K562 (cell line): ENCODE results near the gene FGFBP3. TPM values are rescaled to one million over a fixed set of nuclear protein-coding genes. Genes with fewer than 3 reads are reported as not detected.

ENCODE experiments used
- ATAC-seq: fragments of 200-7000 bp; cut with Tn5 transposase; 3 replicates; pipeline ENCODE4 v1.9.1; 2020; ENCODE audit warnings: moderate library complexity
- BruUV-seq: library from RNA; stranded (reverse); fragments of 400-500 nt; replicated peaks from 2 replicates; lab custom pipeline; 2021; lab: Mats Ljungman, UMichigan
- CTCF ChIA-PET: fragments of 300-600 bp; formaldehyde crosslinking; extraction: SDS; loops from one replicate; lab custom pipeline; 2021; ENCODE audit warnings: low intra/inter-chr PET ratio; lab: Yijun Ruan, JAX
- POLR2A ChIA-PET: fragments of 300-600, 350-650 bp; sonication (Branson Sonifier 250); formaldehyde crosslinking; extraction: SDS; loops from one replicate; lab custom pipeline; 2021; ENCODE audit warnings: antibody characterized with exemption, inconsistent platforms; lab: Yijun Ruan, JAX
- DNase-seq, 4 experiments: peaks; one replicate each; pipeline versions ENCODE4 v3.0.0 to v3.0.0-alpha.2; 2011 to 2018; ENCODE audit warnings: low spot score in 3 of 4, mixed read lengths in 3 of 4; ENCODE audit errors: extremely low read depth in 1 of 4
- FAIRE-seq: peaks from 2 replicates; lab custom pipeline; 2011; peaks lifted over from hg19 to GRCh38; lab: Jason Lieb, UNC
- H2AFZ ChIP-seq: 2 replicates; pipeline ENCODE4 v1.6.0; 2011; ENCODE audit warnings: low read depth, low read length, control low read depth, inconsistent platforms
- H3K27ac ChIP-seq: fragments of 200-600 bp; 3 replicates; pipeline ENCODE4 v1.8.0; 2011; ENCODE audit warnings: low read depth, mild to moderate bottlenecking, control low read depth, inconsistent platforms, low read length, moderate library complexity, mixed read lengths; ENCODE audit errors: extremely low read depth
- H3K27me3 ChIP-seq, 2 experiments: fragments of 300-600 bp in 1 of 2; 2 replicates in 1 of 2; 3 replicates in 1 of 2; pipeline versions ENCODE4 v1.6.0 to v1.8.0; 2011; ENCODE audit warnings: inconsistent platforms in 2 of 2, low read length in 2 of 2, mild to moderate bottlenecking in 1 of 2, mixed read lengths in 1 of 2, moderate library complexity in 1 of 2; ENCODE audit not compliant: control insufficient read depth in 2 of 2, insufficient read depth in 2 of 2
- H3K36me3 ChIP-seq: fragments of 300-600 bp; 3 replicates; pipeline ENCODE4 v1.8.0; 2011; ENCODE audit warnings: mild to moderate bottlenecking, low read length, inconsistent platforms; ENCODE audit not compliant: control insufficient read depth, insufficient read depth
- H3K4me1 ChIP-seq, 2 experiments: fragments of 200-600 bp in 1 of 2; replicated peaks in 1 of 2; 2 replicates in 1 of 2; 3 replicates in 1 of 2; pipeline versions ENCODE4 v1.5.1 to v1.8.0; 2011; ENCODE audit warnings: inconsistent platforms in 2 of 2, low read length in 2 of 2, mild to moderate bottlenecking in 1 of 2, mixed read lengths in 1 of 2, moderate library complexity in 1 of 2; ENCODE audit not compliant: control insufficient read depth in 2 of 2, insufficient read depth in 2 of 2
- H3K4me2 ChIP-seq: 2 replicates; pipeline ENCODE4 v1.6.1; 2011; ENCODE audit warnings: low read length, control low read depth, inconsistent platforms, mixed read lengths; ENCODE audit not compliant: insufficient read depth
- H3K4me3 ChIP-seq: fragments of 200-600 bp; sonication (generic), shearing (Covaris generic); 2 replicates; pipeline ENCODE4 v1.5.1; 2016; ENCODE audit warnings: control low read depth, inconsistent platforms
- H3K79me2 ChIP-seq: fragments of 200-600 bp; 3 replicates; pipeline ENCODE4 v1.8.0; 2011; ENCODE audit warnings: low read length, inconsistent platforms; ENCODE audit not compliant: control insufficient read depth, insufficient read depth
- H3K9ac ChIP-seq, 2 experiments: 2 replicates each; pipeline versions ENCODE4 v1.6.0 to v1.6.1; 2011; ENCODE audit warnings: low read depth in 2 of 2, low read length in 2 of 2, control low read depth in 1 of 2, inconsistent platforms in 1 of 2, mild to moderate bottlenecking in 1 of 2, mixed read lengths in 1 of 2; ENCODE audit not compliant: insufficient read depth in 1 of 2
- H3K9me1 ChIP-seq: one replicate; pipeline ENCODE4 v1.6.0; 2011; ENCODE audit warnings: inconsistent platforms, mild to moderate bottlenecking, low read length, moderate library complexity; ENCODE audit not compliant: control insufficient read depth, insufficient read depth
- H3K9me3 ChIP-seq: replicated peaks from 2 replicates; pipeline ENCODE4 v1.5.1; 2011; ENCODE audit warnings: low read depth, low read length, inconsistent platforms; ENCODE audit not compliant: control insufficient read depth, insufficient read depth
- H4K20me1 ChIP-seq: replicated peaks from 2 replicates; pipeline ENCODE4 v1.6.1; 2011; ENCODE audit warnings: low read length, inconsistent platforms, mixed read lengths; ENCODE audit not compliant: control insufficient read depth, insufficient read depth
- CHD1 ChIP-seq: fragments of 200-600 bp; sonication (generic); IDR thresholded peaks from one replicate; pipeline ENCODE4 v1.6.1; 2012; ENCODE audit warnings: mild to moderate bottlenecking, moderate library complexity, low read length, inconsistent platforms
- DDX20 ChIP-seq: fragments of 450-650 bp; IDR thresholded peaks from 2 replicates; pipeline ENCODE4 v1.6.1; 2016; ENCODE audit warnings: missing genetic modification characterization, low read depth, mild to moderate bottlenecking, missing compliant biosample characterization, moderate library complexity
- KHSRP ChIP-seq: fragments of 450-650 bp; IDR thresholded peaks from 2 replicates; pipeline ENCODE4 v1.6.1; 2017
- LARP7 ChIP-seq: fragments of 450-650 bp; IDR thresholded peaks from 2 replicates; pipeline ENCODE4 v1.6.1; 2016
- NFE2L1 ChIP-seq: fragments of 450-650 bp; IDR thresholded peaks from 2 replicates; pipeline ENCODE4 v1.6.1; 2016; ENCODE audit warnings: missing genetic modification characterization, low read depth, mild to moderate bottlenecking, missing compliant biosample characterization, moderate library complexity, borderline replicate concordance
- PRMT5 ChIP-seq: sonication (generic); formaldehyde crosslinking; IDR thresholded peaks from 2 replicates; pipeline ENCODE4 v1.5.0; 2020; ENCODE audit warnings: missing genetic modification reagents
- RBBP5 ChIP-seq: fragments of 200-600 bp; sonication (generic); IDR thresholded peaks from 2 replicates; pipeline ENCODE4 v1.6.1; 2012; ENCODE audit warnings: borderline replicate concordance, mild to moderate bottlenecking, low read length, control low read depth, inconsistent platforms; ENCODE audit not compliant: insufficient read depth, poor library complexity, severe bottlenecking
- TCFL5 ChIP-seq: fragments of 250-450 bp; sonication (Bioruptor Pico); conservative IDR thresholded peaks from 2 replicates; pipeline ENCODE4 v1.6.1; 2021; ENCODE audit warnings: mild to moderate bottlenecking, moderate library complexity, matching md5 sums
- WGBS: fragments of 100-300 bp; shearing (Covaris generic); methylation state at CpG from one replicate; pipeline ENCODE4 v1.1.6; 2016; ENCODE audit warnings: low coverage, mixed read lengths; ENCODE audit not compliant: insufficient coverage; ENCODE audit errors: missing lambda C conversion rate; 5-methylcytosine and 5-hydroxymethylcytosine counted together
- in situ Hi-C: fragments of 300-500 bp; cut with MboI; formaldehyde crosslinking; loops from 4 replicates; pipeline ENCODE4 v1.15.0; 2018; ENCODE audit warnings: inconsistent platforms, mixed read lengths
- intact Hi-C: fragments of 100-400 bp; cut with micrococcal nuclease; formaldehyde crosslinking; loops from 2 replicates; pipeline ENCODE4 v1.14.2; 2022
- polyA plus RNA-seq, 8 experiments: library from polyadenylated mRNA; depleted of rRNA in 4 of 8; stranded (reverse) in 5 of 8; unstranded in 3 of 8; fragments of >200 nt; fragmentation: Nextera tagmentation in 2 of 8; fragmentation: Illumina TruSeq in 1 of 8; extraction: Ambion mirVana in 2 of 8; extraction: Trizol in 1 of 8; gene quantifications; 2 replicates each; pipeline versions ENCODE4 v1.2.1 to v1.2.3, GENCODE V29; 2011 to 2014; ENCODE audit warnings: inconsistent platforms in 1 of 8, missing spikeins in 1 of 8
- total RNA-seq, 7 experiments: library from RNA; depleted of rRNA in 6 of 7; stranded (reverse); fragments of >200 nt in 6 of 7; fragmentation: Illumina TruSeq in 2 of 7; extraction: Trizol in 2 of 7; gene quantifications; 2 replicates each; pipeline versions ENCODE4 v1.2.1 to v1.2.3, GENCODE V29; 2011 to 2021; ENCODE audit warnings: low replicate concordance in 1 of 7
- TF ChIP-seq, protein P1 (sequence below), 2 experiments: fragments of 450-650 bp; IDR thresholded peaks; 2 replicates each; pipeline ENCODE4 v1.6.1; 2016
- TF ChIP-seq, protein P2 (sequence below): fragments of 250-450 bp; sonication (Bioruptor Pico); IDR thresholded peaks from 2 replicates; pipeline ENCODE4 v1.4.0; 2020; ENCODE audit warnings: mild to moderate bottlenecking, moderate library complexity
- TF ChIP-seq, protein P3 (sequence below): fragments of 250-450 bp; sonication (Bioruptor Pico); IDR thresholded peaks from 2 replicates; pipeline ENCODE4 v1.5.0; 2020; ENCODE audit warnings: mild to moderate bottlenecking, borderline replicate concordance
- TF ChIP-seq, protein P4 (sequence below): fragments of 450-650 bp; IDR thresholded peaks from 2 replicates; pipeline ENCODE4 v1.6.1; 2017; ENCODE audit warnings: antibody characterized with exemption

FGFBP3 gene
- total and polyA plus RNA-seq, 9 of the 15 experiments (the other 6 are each of a cell fraction or from before 2014, with no cell fraction given), result 0.58 to 3.0 (median 1.5) TPM

DNA sequence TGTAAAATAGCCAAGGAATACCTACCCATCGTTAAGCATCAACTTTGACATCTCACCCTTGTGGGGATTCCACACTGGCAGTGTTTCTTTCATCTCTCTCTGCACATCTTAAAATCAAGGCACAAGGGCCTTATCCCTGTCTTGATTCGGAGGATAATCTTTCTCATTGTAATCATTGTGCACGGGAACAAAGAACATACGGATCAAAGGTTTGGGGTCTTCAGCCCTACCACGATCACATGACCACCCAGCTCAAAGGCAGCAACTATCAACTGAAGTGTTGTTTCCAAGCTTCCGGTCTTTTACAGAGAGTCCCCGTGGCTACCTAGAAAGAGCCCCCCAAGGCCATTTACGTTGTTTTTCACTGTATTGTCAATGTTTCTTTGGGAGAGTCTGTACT lies 11.9 kb downstream of the FGFBP3 start (continued):
- TF ChIP-seq, protein P1, sequence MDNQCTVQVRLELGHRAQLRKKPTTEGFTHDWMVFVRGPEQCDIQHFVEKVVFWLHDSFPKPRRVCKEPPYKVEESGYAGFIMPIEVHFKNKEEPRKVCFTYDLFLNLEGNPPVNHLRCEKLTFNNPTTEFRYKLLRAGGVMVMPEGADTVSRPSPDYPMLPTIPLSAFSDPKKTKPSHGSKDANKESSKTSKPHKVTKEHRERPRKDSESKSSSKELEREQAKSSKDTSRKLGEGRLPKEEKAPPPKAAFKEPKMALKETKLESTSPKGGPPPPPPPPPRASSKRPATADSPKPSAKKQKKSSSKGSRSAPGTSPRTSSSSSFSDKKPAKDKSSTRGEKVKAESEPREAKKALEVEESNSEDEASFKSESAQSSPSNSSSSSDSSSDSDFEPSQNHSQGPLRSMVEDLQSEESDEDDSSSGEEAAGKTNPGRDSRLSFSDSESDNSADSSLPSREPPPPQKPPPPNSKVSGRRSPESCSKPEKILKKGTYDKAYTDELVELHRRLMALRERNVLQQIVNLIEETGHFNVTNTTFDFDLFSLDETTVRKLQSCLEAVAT (IDR thresholded peaks at IDR 0.05), result no peak

- H4K20me1 ChIP-seq, result no peaks in the 10 kb centered on the region
- H3K27me3 ChIP-seq, result no peaks in the 10 kb centered on the region
- ATAC-seq, result no peak
- no peak overlapping the region for H3K4me3 ChIP-seq
- H3K4me1 ChIP-seq, result peaks cover 0 to under 1% of the 10 kb centered on the region in 2 experiments; a peak in 2 of 5 replicates
- H3K9ac ChIP-seq, result no peak overlapping the region
- in situ Hi-C loops (no loop called here), intact Hi-C loops (no loop called here)
- H3K36me3 ChIP-seq, result no peaks in the 10 kb centered on the region
- CTCF ChIA-PET, result no interaction called here
- no peaks in the 10 kb centered on the region for H3K79me2 ChIP-seq
- no TSS peak for BruUV-seq
- no peak overlapping the region for H3K27ac ChIP-seq
- no peak overlapping the region for H3K4me2 ChIP-seq
- DNase-seq, result no peak
- no peak for FAIRE-seq
- no peaks in the 10 kb centered on the region for H3K9me1 ChIP-seq
- no peaks in the 10 kb centered on the region for H3K9me3 ChIP-seq
- POLR2A ChIA-PET, result no interaction called here
- no peak overlapping the region for H2AFZ ChIP-seq
- TF ChIP-seq LARP7, result no peak
- TF ChIP-seq KHSRP, result no peak
- TF ChIP-seq DDX20 (tag), result no peak
- TF ChIP-seq, protein P2, sequence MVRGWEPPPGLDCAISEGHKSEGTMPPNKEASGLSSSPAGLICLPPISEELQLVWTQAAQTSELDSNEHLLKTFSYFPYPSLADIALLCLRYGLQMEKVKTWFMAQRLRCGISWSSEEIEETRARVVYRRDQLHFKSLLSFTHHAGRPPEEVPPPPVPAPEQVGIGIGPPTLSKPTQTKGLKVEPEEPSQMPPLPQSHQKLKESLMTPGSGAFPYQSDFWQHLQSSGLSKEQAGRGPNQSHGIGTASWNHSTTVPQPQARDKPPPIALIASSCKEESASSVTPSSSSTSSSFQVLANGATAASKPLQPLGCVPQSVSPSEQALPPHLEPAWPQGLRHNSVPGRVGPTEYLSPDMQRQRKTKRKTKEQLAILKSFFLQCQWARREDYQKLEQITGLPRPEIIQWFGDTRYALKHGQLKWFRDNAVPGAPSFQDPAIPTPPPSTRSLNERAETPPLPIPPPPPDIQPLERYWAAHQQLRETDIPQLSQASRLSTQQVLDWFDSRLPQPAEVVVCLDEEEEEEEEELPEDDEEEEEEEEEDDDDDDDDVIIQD (CRISPR knock-in tag), result no peak
- TF ChIP-seq NFE2L1 (tag), result no peak
- TF ChIP-seq, protein P3, sequence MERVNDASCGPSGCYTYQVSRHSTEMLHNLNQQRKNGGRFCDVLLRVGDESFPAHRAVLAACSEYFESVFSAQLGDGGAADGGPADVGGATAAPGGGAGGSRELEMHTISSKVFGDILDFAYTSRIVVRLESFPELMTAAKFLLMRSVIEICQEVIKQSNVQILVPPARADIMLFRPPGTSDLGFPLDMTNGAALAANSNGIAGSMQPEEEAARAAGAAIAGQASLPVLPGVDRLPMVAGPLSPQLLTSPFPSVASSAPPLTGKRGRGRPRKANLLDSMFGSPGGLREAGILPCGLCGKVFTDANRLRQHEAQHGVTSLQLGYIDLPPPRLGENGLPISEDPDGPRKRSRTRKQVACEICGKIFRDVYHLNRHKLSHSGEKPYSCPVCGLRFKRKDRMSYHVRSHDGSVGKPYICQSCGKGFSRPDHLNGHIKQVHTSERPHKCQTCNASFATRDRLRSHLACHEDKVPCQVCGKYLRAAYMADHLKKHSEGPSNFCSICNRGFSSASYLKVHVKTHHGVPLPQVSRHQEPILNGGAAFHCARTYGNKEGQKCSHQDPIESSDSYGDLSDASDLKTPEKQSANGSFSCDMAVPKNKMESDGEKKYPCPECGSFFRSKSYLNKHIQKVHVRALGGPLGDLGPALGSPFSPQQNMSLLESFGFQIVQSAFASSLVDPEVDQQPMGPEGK (CRISPR knock-in tag), result no peak
- TF ChIP-seq, protein P4, sequence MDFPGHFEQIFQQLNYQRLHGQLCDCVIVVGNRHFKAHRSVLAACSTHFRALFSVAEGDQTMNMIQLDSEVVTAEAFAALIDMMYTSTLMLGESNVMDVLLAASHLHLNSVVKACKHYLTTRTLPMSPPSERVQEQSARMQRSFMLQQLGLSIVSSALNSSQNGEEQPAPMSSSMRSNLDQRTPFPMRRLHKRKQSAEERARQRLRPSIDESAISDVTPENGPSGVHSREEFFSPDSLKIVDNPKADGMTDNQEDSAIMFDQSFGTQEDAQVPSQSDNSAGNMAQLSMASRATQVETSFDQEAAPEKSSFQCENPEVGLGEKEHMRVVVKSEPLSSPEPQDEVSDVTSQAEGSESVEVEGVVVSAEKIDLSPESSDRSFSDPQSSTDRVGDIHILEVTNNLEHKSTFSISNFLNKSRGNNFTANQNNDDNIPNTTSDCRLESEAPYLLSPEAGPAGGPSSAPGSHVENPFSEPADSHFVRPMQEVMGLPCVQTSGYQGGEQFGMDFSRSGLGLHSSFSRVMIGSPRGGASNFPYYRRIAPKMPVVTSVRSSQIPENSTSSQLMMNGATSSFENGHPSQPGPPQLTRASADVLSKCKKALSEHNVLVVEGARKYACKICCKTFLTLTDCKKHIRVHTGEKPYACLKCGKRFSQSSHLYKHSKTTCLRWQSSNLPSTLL, result no peak
- TF ChIP-seq TCFL5 (CRISPR knock-in tag), result no peak
- no peak for TF ChIP-seq PRMT5 (CRISPR knock-in tag)
- no peak for TF ChIP-seq CHD1
- TF ChIP-seq RBBP5, result no peak
- WGBS, result 46% methylated on average over 3 of the region's 3 CpGs
These were observed 13.0 kb downstream of the FGFBP3 start for GRCh38 chr10:91896212-91896756.
